GM18873 (cell line): ENCODE measurements around the gene NAIF1.
"Not testable (repeated sequence)": the region's sequence is repeated elsewhere in the genome, so short reads cannot be mapped to it uniquely, and the experiment has no call there.

Experiments
- ATAC-seq: cut with Tn5 transposase; IDR thresholded peaks from one replicate; pipeline ENCODE4 v1.9.1; 2021; ENCODE audit warnings: mild to moderate bottlenecking, moderate library complexity, moderate number of reproducible peaks; ENCODE audit not compliant: unreplicated experiment, low FRiP score

NAIF1 gene, protein sequence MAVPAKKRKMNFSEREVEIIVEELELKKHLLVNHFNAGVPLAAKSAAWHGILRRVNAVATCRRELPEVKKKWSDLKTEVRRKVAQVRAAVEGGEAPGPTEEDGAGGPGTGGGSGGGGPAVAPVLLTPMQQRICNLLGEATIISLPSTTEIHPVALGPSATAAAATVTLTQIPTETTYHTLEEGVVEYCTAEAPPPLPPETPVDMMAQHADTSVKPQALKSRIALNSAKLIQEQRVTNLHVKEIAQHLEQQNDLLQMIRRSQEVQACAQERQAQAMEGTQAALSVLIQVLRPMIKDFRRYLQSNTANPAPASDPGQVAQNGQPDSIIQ

DNA sequence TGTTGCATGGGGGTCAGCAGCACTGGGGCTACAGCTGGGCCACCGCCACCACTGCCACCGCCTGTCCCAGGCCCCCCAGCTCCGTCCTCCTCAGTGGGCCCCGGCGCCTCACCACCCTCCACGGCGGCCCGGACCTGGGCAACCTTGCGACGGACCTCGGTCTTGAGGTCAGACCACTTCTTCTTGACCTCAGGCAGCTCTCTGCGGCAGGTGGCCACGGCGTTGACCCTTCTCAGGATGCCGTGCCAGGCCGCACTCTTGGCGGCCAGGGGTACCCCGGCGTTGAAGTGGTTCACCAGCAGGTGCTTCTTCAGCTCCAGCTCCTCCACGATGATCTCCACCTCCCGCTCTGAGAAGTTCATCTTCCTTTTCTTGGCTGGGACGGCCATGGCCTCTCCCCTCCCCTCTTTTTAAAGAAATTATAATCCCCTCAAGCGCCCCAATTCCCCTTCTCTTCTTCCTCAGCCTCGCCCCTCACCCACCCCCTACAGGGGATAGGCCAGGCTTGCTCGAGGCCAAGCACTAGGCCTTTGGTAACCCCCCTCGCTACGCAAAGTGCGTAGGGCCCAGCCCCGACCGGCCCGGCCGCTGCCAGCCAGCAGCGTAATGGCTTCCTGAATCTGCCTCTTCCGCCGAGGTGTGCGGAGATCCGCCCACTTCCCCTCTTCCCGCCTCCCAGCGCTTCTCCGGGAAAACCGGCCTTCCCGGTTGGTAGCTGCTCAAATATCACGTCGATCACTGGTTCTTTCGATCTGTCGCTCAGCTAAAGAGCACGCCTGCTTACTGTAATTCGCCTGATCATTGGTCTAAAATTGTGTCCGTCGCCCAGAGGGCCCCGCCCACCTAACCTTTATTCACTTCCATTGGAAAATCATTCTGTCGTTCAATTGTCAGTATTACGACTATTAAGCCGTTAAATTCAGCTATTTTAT lies at the start of gene NAIF1:
TSS of gene NAIF1 (minus strand) at position 608 of the 932 bp plus-strand sequence. CDS start at position 389, 219 bp downstream.
- peak; percentile 71 for ATAC-seq

DNA sequence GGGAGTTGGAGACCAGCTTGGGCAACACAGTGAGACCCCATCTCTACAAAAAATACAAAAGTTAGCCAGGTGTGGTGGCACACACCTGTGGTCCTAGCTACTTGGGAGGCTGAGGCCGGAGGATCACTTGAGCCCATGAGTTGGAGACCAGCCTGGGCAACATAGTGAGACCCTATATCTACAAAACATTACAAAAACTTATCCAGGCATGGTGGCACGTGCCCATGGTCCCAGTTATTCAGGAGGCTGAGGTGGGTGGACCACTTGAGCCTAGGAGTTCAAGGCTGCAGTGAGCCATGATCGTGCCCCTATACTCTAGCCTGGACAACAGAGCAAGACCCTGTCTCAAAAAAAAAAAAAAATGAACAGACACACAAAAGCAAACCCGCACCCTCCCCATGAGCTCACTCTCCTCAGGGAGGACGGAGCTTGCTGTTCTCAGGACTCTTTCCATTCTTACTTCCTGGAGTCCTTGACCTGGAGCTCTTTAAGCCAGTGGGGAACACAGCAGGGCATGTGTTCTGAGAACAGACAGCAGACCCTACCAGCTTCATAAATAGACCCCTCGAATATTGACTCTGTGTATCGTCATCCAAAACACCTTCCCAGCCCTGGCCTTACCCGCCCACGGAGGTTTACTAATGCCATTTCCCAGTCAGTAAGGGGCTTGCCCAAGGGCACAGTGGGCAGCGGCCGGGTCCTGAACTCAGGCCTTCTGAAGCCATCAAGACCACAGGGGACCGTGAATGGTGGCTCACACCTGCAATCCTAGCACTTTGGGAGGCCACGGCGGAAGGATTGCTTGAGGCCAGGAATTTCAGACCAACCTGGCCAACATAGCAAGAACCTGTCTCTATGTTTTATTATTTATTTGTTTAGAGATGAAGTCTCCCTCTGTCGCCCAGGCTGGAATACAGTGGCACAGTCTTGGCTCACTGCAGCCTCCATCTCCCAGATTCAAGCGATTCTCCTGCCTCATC lies 49.3 kb upstream of the NAIF1 start:
- ATAC-seq = no peak

DNA sequence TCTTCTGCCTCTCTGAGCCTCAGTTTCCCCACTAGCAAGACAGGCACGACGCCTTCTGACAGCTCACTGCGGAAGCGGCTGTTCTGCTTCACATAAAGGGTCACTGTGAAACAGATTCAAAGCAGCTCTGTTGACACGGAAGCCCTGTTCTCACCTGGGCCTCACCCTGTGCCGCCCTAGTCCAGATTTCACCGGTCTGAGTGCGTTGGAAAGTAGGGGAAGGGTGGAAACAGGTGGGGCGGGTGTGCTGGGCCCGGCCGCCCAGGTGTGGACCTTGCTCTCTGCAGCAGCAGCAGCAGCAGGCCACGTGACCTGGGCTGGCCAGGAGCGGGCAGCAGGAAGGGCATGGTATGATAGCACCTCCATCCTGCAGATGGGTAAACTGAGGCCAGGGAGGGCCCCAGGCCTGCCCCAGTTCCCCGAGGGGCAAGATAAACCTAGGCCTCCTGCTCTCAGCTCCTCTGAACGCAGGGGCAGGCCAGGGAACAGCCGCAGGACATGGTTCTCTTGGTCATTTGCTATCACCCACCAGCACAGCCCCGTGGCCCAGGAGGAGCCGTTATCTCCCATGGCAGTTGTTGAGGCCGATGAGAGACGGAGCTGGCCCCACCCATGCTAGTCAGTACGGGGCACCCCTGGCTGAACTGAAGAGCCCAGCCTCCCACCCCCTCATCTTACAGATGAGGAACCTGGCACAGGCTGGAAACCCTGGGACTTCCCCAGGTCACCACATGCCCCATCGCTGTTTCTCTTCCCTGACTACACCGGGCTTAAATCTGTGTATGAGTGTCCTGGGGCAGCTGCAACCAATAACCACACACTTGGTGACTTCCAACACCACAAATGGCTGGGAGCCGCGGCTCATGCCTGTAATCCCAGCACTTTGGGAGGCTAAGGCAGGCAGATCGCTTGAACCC lies 48.3 kb upstream of the NAIF1 start:
- no peak for ATAC-seq

DNA sequence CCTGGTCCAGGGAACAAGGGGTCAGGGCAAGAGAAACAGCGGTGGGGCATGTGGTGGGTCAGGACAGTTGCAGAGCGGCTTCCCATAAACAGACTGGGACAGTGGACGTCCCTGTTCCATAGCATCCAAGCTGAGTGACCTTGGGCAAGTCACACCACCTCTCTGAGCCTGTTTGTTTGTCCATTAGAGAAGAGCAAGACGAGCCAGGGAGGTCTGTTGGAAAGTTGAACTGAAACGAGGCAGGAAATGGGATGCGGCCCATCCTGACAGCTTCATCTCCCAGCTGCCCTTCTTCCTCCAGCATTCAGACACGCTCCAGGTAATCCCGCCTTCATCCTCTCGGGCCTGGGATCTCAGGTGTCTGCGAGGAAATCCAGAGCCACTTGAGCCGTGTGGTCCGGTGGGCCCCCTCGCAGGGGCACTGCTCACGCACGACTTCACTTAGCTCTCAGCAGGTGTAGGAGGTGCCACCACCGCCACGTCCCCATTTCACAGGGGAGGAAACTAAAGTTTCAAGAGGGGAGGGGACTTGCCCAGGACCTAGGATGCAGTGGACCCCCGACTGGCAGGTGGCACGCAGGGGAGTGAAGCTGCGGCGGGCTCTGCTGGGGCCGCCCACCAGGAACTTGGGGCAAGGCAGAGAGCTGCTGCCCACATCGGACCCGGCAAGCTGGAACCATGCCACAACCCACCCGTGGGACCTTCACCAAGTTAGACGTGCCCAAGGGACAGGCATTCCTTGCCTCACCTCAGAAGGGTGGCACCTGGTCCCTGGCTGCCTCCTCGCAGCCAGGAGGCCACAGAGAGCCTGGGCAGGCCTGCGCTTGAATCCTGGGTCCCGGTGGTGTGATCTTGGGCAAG lies 47.4 kb upstream of the NAIF1 start:
- ATAC-seq = no peak

DNA sequence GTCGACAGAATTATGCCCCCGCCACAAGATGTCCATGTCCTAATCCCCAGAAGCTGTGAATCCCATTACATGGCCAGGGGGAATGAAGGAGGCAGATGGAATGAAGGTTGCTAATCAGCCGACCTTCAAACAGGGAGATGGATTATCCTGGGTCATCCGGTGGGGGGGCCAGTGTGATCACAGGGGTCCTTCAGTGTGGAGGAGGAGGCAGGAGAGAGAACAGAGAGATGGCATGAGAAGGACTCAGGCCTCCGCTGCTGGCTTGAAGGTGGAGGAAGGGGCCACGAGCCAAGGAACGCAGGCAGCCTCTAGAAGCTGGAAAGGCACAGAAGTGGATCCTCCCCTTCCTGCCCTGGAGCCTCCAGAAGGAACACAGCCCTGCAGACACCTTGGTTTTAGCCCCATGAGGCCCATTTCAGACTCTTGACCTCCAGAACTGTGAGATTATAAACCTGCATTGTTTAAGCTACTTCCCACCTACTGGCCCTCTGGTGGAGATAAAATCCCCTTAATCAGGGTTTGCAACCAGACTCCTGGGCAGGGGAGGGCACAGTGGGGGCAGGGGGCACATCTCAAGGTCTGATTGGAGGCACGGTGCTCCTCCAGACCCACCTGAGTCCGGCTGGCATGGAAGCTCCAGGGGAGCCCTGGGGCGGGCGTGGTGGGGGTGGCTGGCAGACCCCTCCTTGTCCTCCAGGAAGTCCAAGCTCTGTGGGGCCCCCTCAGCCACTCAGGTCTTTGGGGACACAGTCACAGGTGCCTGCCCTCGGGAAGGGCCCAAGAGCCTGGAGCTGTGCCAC lies 46.6 kb upstream of the NAIF1 start:
- no peak for ATAC-seq

DNA sequence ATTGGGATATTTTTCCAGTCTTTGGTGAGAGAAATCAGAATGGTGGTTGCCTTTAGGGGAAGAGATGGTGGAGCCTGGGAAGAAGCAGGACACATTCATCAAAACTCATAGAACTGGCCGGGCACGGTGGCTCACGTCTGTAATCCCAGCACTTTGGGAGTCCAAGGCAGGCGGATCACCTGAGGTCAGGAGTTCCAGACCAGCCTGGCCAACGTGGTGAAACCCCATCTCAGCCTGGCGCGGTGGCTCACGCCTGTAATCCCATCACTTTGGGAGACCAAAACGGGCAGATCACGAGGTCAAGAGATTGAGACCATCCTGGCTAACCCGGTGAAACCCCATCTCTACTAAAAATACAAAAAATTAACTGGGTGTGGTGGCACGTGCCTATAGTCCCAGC lies 44.6 kb upstream of the NAIF1 start:
- not testable (repeated sequence) for ATAC-seq

DNA sequence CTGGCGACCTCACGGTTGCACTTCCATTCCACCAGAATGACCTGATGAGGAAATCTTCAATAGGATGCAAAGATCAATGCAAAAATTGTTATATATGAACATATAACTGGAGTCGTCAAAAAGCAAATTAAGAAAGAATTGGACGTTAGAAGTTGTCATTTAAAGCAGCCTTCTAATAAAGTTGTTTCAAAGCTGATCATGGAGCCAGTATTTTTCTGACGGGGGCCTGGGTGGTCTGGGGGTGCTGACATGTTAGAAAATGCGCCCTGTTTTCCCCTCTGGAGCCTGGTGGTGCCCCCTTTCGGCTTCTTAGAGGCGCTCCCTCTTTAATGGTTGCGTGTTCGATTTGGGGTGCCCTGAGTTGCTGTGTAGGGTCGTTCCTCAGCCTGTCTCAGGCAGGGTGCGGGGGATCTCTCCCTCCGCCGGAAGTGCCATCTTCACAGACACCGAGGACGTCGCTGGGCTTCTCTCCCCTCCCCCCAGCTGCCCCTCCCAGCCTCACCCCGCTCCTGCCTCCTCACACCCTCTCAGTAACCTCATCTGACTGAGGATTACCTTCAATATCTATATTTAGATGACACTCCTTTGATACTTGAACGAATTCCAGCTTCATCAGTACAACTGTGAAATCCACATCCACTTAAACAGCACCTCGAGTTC lies 42.1 kb upstream of the NAIF1 start:
- ATAC-seq = no peak

DNA sequence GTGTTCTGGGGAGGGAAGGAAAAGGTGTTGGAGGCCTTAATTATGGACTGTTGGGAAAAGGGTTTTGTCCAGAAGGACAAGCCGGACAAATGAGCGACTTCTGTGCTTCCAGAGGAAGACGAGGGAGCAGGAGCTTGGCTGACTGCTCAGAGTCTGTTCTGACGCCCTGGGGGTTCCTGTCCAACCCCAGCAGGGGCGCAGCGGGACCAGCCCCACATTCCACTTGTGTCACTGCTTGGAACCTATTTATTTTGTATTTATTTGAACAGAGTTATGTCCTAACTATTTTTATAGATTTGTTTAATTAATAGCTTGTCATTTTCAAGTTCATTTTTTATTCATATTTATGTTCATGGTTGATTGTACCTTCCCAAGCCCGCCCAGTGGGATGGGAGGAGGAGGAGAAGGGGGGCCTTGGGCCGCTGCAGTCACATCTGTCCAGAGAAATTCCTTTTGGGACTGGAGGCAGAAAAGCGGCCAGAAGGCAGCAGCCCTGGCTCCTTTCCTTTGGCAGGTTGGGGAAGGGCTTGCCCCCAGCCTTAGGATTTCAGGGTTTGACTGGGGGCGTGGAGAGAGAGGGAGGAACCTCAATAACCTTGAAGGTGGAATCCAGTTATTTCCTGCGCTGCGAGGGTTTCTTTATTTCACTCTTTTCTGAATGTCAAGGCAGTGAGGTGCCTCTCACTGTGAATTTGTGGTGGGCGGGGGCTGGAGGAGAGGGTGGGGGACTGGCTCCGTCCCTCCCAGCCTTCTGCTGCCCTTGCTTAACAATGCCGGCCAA lies 41.3 kb upstream of the NAIF1 start:
- no peak for ATAC-seq

DNA sequence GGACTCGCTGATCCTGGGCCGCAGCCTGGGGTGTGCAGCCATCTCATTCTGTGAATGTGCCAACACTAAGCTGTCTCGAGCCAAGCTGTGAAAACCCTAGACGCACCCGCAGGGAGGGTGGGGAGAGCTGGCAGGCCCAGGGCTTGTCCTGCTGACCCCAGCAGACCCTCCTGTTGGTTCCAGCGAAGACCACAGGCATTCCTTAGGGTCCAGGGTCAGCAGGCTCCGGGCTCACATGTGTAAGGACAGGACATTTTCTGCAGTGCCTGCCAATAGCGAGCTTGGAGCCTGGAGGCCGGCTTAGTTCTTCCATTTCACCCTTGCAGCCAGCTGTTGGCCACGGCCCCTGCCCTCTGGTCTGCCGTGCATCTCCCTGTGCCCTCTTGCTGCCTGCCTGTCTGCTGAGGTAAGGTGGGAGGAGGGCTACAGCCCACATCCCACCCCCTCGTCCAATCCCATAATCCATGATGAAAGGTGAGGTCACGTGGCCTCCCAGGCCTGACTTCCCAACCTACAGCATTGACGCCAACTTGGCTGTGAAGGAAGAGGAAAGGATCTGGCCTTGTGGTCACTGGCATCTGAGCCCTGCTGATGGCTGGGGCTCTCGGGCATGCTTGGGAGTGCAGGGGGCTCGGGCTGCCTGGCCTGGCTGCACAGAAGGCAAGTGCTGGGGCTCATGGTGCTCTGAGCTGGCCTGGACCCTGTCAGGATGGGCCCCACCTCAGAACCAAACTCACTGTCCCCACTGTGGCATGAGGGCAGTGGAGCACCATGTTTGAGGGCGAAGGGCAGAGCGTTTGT lies 40.5 kb upstream of the NAIF1 start:
- no peak for ATAC-seq

DNA sequence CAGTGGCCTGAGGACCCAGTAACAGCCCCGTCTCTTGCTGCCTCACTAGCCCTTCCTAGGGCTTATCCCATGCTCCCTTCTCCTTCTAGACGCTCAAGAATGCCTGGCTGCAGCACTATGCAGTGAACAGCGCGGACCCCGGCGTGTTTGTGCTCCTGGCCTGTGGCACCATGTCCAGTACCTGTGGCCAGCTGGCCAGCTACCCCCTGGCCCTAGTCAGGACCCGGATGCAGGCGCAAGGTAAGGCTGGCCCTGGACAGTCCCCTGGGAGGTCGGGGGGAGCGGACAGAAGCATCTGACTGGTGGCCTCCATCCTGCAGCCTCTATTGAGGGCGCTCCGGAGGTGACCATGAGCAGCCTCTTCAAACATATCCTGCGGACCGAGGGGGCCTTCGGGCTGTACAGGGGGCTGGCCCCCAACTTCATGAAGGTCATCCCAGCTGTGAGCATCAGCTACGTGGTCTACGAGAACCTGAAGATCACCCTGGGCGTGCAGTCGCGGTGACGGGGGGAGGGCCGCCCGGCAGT lies 39.9 kb upstream of the NAIF1 start:
- no peak for ATAC-seq

DNA sequence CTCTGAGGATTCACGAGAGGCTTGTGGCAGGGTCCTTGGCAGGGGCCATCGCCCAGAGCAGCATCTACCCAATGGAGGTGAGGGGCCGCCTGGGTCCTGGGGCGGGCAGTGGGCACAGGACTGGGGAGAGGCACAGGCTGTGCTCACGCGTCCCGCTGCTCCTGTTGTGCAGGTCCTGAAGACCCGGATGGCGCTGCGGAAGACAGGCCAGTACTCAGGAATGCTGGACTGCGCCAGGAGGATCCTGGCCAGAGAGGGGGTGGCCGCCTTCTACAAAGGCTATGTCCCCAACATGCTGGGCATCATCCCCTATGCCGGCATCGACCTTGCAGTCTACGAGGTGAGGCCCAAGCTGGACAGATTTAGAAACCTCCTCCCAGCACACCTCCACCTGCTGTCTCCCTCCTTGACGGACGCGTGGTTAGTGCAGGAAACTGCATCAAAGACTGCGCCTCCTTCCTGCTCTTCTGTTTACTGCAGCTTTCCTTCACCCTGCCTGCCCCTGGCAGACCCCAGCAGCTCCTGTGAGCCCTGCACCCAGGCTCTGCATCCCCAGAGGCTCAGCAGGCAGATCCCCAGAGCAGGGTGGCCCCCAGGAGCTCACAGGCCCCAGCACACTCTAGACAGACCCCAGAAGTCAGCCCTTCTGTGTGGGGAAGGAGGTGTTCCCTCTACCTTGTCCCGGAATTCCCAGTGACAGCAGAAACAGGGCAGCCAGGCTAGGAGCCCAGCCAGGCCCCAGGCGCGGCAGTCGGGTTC lies 39.2 kb upstream of the NAIF1 start:
- ATAC-seq = no peak

DNA sequence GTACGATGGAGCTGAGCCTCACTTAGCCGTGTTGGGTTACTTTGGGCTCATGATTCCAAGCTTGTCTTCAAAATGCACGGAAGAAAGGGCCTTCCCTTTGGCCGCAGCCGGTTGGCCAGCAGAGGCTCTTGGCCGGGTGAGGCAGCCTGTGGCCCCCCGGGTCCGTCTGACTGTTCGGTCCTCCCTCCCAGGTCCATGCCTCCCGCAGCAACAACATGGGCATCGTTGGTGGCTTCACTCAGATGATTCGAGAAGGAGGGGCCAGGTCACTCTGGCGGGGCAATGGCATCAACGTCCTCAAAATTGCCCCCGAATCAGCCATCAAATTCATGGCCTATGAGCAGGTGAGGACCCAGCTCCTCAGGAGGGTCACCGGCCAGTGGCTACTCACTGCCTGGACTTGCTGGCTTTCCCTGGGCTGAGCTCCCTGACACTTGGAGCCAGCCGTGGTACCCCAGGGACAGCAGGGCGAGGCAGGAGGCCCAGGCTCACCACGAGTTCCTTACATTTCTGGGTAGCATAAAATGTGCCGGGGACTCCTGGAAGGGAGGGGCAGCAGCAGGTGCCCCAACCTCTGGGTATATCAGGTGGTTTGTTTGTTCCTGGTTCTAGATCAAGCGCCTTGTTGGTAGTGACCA lies 38.5 kb upstream of the NAIF1 start:
- no peak for ATAC-seq

DNA sequence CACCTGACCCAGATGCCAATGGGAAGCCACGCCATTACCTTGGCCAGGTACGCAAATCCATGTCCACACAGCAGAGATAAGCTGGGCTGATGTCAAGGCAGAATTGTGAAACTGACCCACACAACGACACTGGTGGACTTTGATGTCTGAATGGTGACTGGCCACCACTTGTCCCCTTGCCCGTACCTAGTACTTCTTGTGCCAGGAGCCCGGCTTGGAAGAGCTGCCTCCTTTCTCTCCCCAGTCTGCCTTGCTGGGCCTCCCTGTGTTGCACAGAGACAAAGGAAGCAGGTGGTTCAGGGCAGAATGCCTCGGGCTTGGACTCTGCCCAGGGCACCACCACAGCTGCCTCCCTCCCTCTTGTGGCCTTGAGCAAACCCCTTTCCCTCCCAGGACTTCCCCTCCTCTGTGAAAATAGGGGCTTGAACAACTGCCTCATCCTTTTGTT lies 37.1 kb upstream of the NAIF1 start:
- ATAC-seq = no peak

DNA sequence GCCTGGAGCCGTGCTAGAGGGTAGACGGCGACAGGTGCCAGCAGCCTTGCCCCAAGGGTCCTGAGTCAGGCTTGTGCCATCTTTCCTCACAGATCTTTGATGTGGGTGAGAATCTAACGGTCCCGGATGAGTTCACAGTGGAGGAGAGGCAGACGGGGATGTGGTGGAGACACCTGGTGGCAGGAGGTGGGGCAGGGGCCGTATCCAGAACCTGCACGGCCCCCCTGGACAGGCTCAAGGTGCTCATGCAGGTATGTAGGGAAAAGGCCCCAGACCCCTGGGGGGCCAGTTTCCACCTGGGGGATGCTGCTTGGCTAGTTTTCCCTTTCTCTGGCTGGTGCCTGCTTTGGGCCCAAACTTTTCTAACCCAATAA lies 36.5 kb upstream of the NAIF1 start:
- no peak for ATAC-seq
